ENCODE measurements around the gene ACBD4. TPM values are rescaled to one million over a fixed set of nuclear protein-coding genes. Genes with fewer than 3 reads are reported as not detected.

The ACBD4 gene
- polyA plus RNA-seq, 1 of the 3 experiments (the other 2 are of a cell fraction), result 15.8 TPM

GRCh38 chr17:45143094-45143670 lies 7.7 kb downstream of the ACBD4 start:
- Histone ChIP-seq H3K9ac (no peak overlapping the region), H3F3A (replicated peaks; ENCODE audit: insufficient read depth) (peaks cover 19% of the 10 kb centered on the region), H3K4me1 (ENCODE audit: control insufficient read depth in 1 of 2, insufficient read depth in 2 of 2, low read depth in 1 of 2, low read length in 1 of 2) (peaks cover 8 to 11% of the 10 kb centered on the region in 2 experiments; a peak in 2 of 4 replicates), H3K27ac (ENCODE audit: low read depth in 2 of 2, low read length in 1 of 2) (no peak overlapping the region), H2AFZ (ENCODE audit: low read depth) (no peak overlapping the region), H3K4me3 (ENCODE audit: low read depth in 2 of 2, low read length in 1 of 2) (no peak overlapping the region), H3K4me2 (no peak overlapping the region), H3K9me2 (no peaks in the 10 kb centered on the region), H4K20me1 (ENCODE audit: insufficient read depth) (no peaks in the 10 kb centered on the region), H3K79me2 (ENCODE audit: insufficient read depth) (peaks cover 8% of the 10 kb centered on the region; the same call in 1 of the 2 replicates), H3K36me3 (replicated peaks in 1 of 2; ENCODE audit: control insufficient read depth in 1 of 2, insufficient read depth in 2 of 2, low read length in 1 of 2) (peaks cover 0 to 1% of the 10 kb centered on the region in 2 experiments), H3K27me3 (ENCODE audit: insufficient read depth) (no peaks in the 10 kb centered on the region), H3K9me3 (no peaks in the 10 kb centered on the region)
- 96% methylated on average over 13 of the region's 13 CpGs for WGBS (ENCODE audit: low lambda C conversion rate)
- POLR2A ChIA-PET, result no interaction called here
- TF ChIP-seq TCF12 (IDR thresholded peaks at IDR 0.05), result no peak
- no peak for TF ChIP-seq YY1 (IDR thresholded peaks at IDR 0.05; ENCODE audit: low read depth)
- CTCF ChIA-PET, result interaction anchor here (4.3 to 10.6 kb wide), 2 partner anchors 9 to 55 kb away, joined by 16 to 209 read pairs; partner anchors contain the start of genes ACBD4 and PLCD3
- no peak for DNase-seq

GRCh38 chr17:45143767-45144198 lies 8.3 kb downstream of the ACBD4 start:
- 90% methylated on average over 20 of the region's 21 CpGs for WGBS (ENCODE audit: low lambda C conversion rate)
- H2AFZ ChIP-seq (ENCODE audit: low read depth), result no peak overlapping the region
- ChIA-PET POLR2A (no interaction called here), CTCF (interaction anchor here (0.8 to 10.6 kb wide), 2 partner anchors 10 to 44 kb away, joined by 3 to 209 read pairs; partner anchors contain the start of genes ACBD4 and PLCD3)
- peaks cover 10% of the 10 kb centered on the region for H3K79me2 ChIP-seq (ENCODE audit: insufficient read depth)
- peaks cover 23% of the 10 kb centered on the region for H3F3A ChIP-seq (replicated peaks; ENCODE audit: insufficient read depth)
- peaks cover 8 to 11% of the 10 kb centered on the region in 2 experiments; a peak in 2 of 4 replicates for H3K4me1 ChIP-seq (ENCODE audit: control insufficient read depth in 1 of 2, insufficient read depth in 2 of 2, low read depth in 1 of 2, low read length in 1 of 2)
- no peak overlapping the region for H3K27ac ChIP-seq (ENCODE audit: low read depth in 2 of 2, low read length in 1 of 2)
- peak; percentile 17 for DNase-seq
- TF ChIP-seq SIN3A (IDR thresholded peaks at IDR 0.05; ENCODE audit: borderline replicate concordance, low read depth, low read length), result no peak
- TF ChIP-seq EP300 (IDR thresholded peaks at IDR 0.05; ENCODE audit: borderline replicate concordance in 1 of 2, low read depth in 1 of 2, low read length in 1 of 2), result no peak
- no peak for TF ChIP-seq NFIC (IDR thresholded peaks at IDR 0.05; ENCODE audit: borderline replicate concordance)
- TF ChIP-seq GABPA (IDR thresholded peaks at IDR 0.05; ENCODE audit: low read depth), result no peak
- no peak for TF ChIP-seq RFX5 (IDR thresholded peaks at IDR 0.05; ENCODE audit: low read length)
- no peak for TF ChIP-seq REST (IDR thresholded peaks at IDR 0.05; ENCODE audit: low read depth, low read length)
- no peak for TF ChIP-seq USF2 (IDR thresholded peaks at IDR 0.05; ENCODE audit: borderline replicate concordance, low read depth, low read length)
- TF ChIP-seq POLR2AphosphoS5 (IDR thresholded peaks at IDR 0.05; ENCODE audit: low read depth, low read length), result no peak
- TF ChIP-seq YY1 (IDR thresholded peaks at IDR 0.05; ENCODE audit: low read depth), result no peak
- no peak for TF ChIP-seq CTCF (IDR thresholded peaks at IDR 0.05)
- no peak for TF ChIP-seq FOXM1 (IDR thresholded peaks at IDR 0.05; ENCODE audit: low read depth)
- TF ChIP-seq FOXJ3 (CRISPR knock-in tag; IDR thresholded peaks at IDR 0.05), result no peak
- no peak for TF ChIP-seq ELF1 (IDR thresholded peaks at IDR 0.05)
- TF ChIP-seq JUND (IDR thresholded peaks at IDR 0.05), result no peak
- TF ChIP-seq USF1 (IDR thresholded peaks at IDR 0.05; ENCODE audit: borderline replicate concordance, low read depth), result no peak
- no peak for TF ChIP-seq CHD2 (IDR thresholded peaks at IDR 0.05; ENCODE audit: low read length, partially characterized antibody)
- no peak for TF ChIP-seq RAD21 (IDR thresholded peaks at IDR 0.05; ENCODE audit: low read length)
- H3K4me3 ChIP-seq (ENCODE audit: low read depth in 2 of 2, low read length in 1 of 2), result no peak overlapping the region
- no peak overlapping the region for H3K4me2 ChIP-seq
- H3K9ac ChIP-seq, result no peak overlapping the region
- no peaks in the 10 kb centered on the region for H3K36me3 ChIP-seq (replicated peaks in 1 of 2; ENCODE audit: control insufficient read depth in 1 of 2, insufficient read depth in 2 of 2, low read length in 1 of 2)
- no peaks in the 10 kb centered on the region for H3K9me3 ChIP-seq
- H3K9me2 ChIP-seq, result no peaks in the 10 kb centered on the region
- no peaks in the 10 kb centered on the region for H3K27me3 ChIP-seq (ENCODE audit: insufficient read depth)
- H4K20me1 ChIP-seq (ENCODE audit: insufficient read depth), result peaks cover 3% of the 10 kb centered on the region; the same call in 1 of the 2 replicates

Measured in SK-N-SH (cell line).